Measurements from ENCODE around the gene ZBTB5.
"Not testable (repeated sequence)": the region's sequence is repeated elsewhere in the genome, so short reads cannot be mapped to it uniquely, and the experiment has no call there.

GRCh38 chr9:37510053-37510452, 44.8 kb upstream of the ZBTB5 start:
- not testable (repeated sequence) for TF ChIP-seq CTCF (CRISPR knock-in tag; IDR thresholded peaks at IDR 0.05); SOX5 (CRISPR knock-in tag; IDR thresholded peaks at IDR 0.05; ENCODE audit: borderline replicate concordance); ZNF343 (CRISPR knock-in tag; IDR thresholded peaks at IDR 0.05); ELK4 (CRISPR knock-in tag; IDR thresholded peaks at IDR 0.05; ENCODE audit: borderline replicate concordance); ZNF34 (CRISPR knock-in tag; IDR thresholded peaks at IDR 0.05; ENCODE audit: borderline replicate concordance); MXI1 (IDR thresholded peaks at IDR 0.05; ENCODE audit: borderline replicate concordance, low read depth, low read length); ZBTB26 (CRISPR knock-in tag; IDR thresholded peaks at IDR 0.05; ENCODE audit: borderline replicate concordance); MAX (IDR thresholded peaks at IDR 0.05)

Measured in HepG2 (cell line).